Measurements from ENCODE around the gene FOXRED1.

The FOXRED1 gene

GRCh38 chr11:126277322-126277721 lies 8.4 kb downstream of the FOXRED1 start:
- no peak overlapping the region for H3K27ac ChIP-seq
- TF ChIP-seq CTCF (conservative IDR thresholded peaks at IDR 0.05) (no peak), ZFX (IDR thresholded peaks at IDR 0.05) (no peak)

- H3K27ac ChIP-seq, result no peak overlapping the region
- TF ChIP-seq CTCF (conservative IDR thresholded peaks at IDR 0.05) (no peak), ZFX (IDR thresholded peaks at IDR 0.05) (no peak)
These were observed 8.8 kb downstream of the FOXRED1 start for GRCh38 chr11:126277780-126278179.

GRCh38 chr11:126279191-126279590 lies 10.2 kb downstream of the FOXRED1 start:
- TF ChIP-seq CTCF (conservative IDR thresholded peaks at IDR 0.05) (no peak), ZFX (IDR thresholded peaks at IDR 0.05) (no peak)
- no peak overlapping the region for H3K27ac ChIP-seq

GRCh38 chr11:126280595-126280994 lies 11.6 kb downstream of the FOXRED1 start:
- TF ChIP-seq CTCF (conservative IDR thresholded peaks at IDR 0.05), result no peak
- TF ChIP-seq ZFX (IDR thresholded peaks at IDR 0.05), result no peak
- H3K27ac ChIP-seq, result no peak overlapping the region

GRCh38 chr11:126281245-126281644 lies 12.3 kb downstream of the FOXRED1 start:
- TF ChIP-seq CTCF (conservative IDR thresholded peaks at IDR 0.05) (no peak), ZFX (IDR thresholded peaks at IDR 0.05) (no peak)
- H3K27ac ChIP-seq, result no peak overlapping the region

- no peak overlapping the region; the same call in 1 of the 2 replicates for H3K27ac ChIP-seq
These were observed 12.8 kb downstream of the FOXRED1 start for GRCh38 chr11:126281666-126282175.

GRCh38 chr11:126282361-126282735 lies 13.4 kb downstream of the FOXRED1 start:
- H3K27ac ChIP-seq, result peak overlapping the region; percentile 85
- TF ChIP-seq CTCF (conservative IDR thresholded peaks at IDR 0.05) (no peak), ZFX (IDR thresholded peaks at IDR 0.05) (no peak)

More at GRCh38 chr11:126281666-126282175, 12.8 kb downstream of the FOXRED1 start:
- TF ChIP-seq ZFX (IDR thresholded peaks at IDR 0.05) (no peak), CTCF (conservative IDR thresholded peaks at IDR 0.05) (no peak)
